CD14-positive monocyte (primary cell): ENCODE measurements around the gene RELT. TPM values are rescaled to one million over a fixed set of nuclear protein-coding genes. Genes with fewer than 3 reads are reported as not detected.
A peak's percentile ranks its signal among the peaks of the same experiment; 100 is the strongest.

Experiments used
- DNase-seq, 3 donors: peaks; one replicate each; pipeline ENCODE4 v3.0.0-alpha.2; 2011 to 2022
- H2AFZ ChIP-seq: 2 replicates; pipeline ENCODE4 v1.6.0; 2012; ENCODE audit warnings: mild to moderate bottlenecking, low read depth, low read length, inconsistent platforms; ENCODE audit not compliant: insufficient read depth, poor library complexity, severe bottlenecking
- H3K27ac ChIP-seq, 2 donors: 1 replicate in 1 of 2; 2 replicates in 1 of 2; pipeline ENCODE4 v1.5.1; 2012 to 2013; ENCODE audit warnings: low read length in 2 of 2, control low read depth in 1 of 2, inconsistent platforms in 1 of 2, low read depth in 1 of 2, mild to moderate bottlenecking in 1 of 2
- H3K27me3 ChIP-seq, 2 donors: one replicate each; pipeline versions ENCODE4 v1.6.0 to v1.6.1; 2011 to 2013; ENCODE audit warnings: low read length in 2 of 2; ENCODE audit not compliant: control insufficient read depth in 2 of 2, insufficient read depth in 2 of 2
- H3K36me3 ChIP-seq, 2 donors: replicated peaks in 1 of 2; 1 replicate in 1 of 2; 2 replicates in 1 of 2; pipeline versions ENCODE4 v1.5.1 to v1.6.1; 2012 to 2013; ENCODE audit warnings: low read length in 2 of 2, control low read depth in 1 of 2, inconsistent platforms in 1 of 2, mild to moderate bottlenecking in 1 of 2; ENCODE audit not compliant: insufficient read depth in 2 of 2, control insufficient read depth in 1 of 2
- H3K4me1 ChIP-seq, 2 donors: 1 replicate in 1 of 2; 2 replicates in 1 of 2; pipeline versions ENCODE4 v1.5.1 to v1.6.1; 2012 to 2013; ENCODE audit warnings: low read length in 2 of 2, control low read depth in 1 of 2, inconsistent platforms in 1 of 2, mild to moderate bottlenecking in 1 of 2, moderate library complexity in 1 of 2; ENCODE audit not compliant: insufficient read depth in 2 of 2, control insufficient read depth in 1 of 2
- H3K4me2 ChIP-seq: replicated peaks from 2 replicates; pipeline ENCODE3; 2012; ENCODE audit warnings: low read length, moderate library complexity, mild to moderate bottlenecking; ENCODE audit not compliant: poor library complexity, severe bottlenecking; ENCODE audit errors: extremely low read depth
- H3K4me3 ChIP-seq, 3 experiments: fragments of 200-600 bp in 1 of 3; sonication (generic) in 1 of 3; replicated peaks in 1 of 3; 1 replicate in 2 of 3; 2 replicates in 1 of 3; pipeline ENCODE4 v1.5.1; 2011 to 2013; ENCODE audit warnings: low read length in 3 of 3, mild to moderate bottlenecking in 3 of 3, control low read depth in 2 of 3, low read depth in 2 of 3, inconsistent platforms in 1 of 3, moderate library complexity in 1 of 3
- H3K79me2 ChIP-seq: 2 replicates; pipeline ENCODE4 v1.6.0; 2012; ENCODE audit warnings: mild to moderate bottlenecking, control low read depth, inconsistent platforms, low read length, moderate library complexity; ENCODE audit not compliant: insufficient read depth
- H3K9ac ChIP-seq: 2 replicates; pipeline ENCODE4 v1.6.0; 2017; ENCODE audit warnings: low read length, mild to moderate bottlenecking; ENCODE audit not compliant: insufficient read depth, poor library complexity, severe bottlenecking
- H3K9me3 ChIP-seq, 2 donors: replicated peaks in 1 of 2; 1 replicate in 1 of 2; 2 replicates in 1 of 2; pipeline versions ENCODE4 v1.5.1 to v1.6.1; 2012 to 2013; ENCODE audit warnings: low read length in 2 of 2, control low read depth in 1 of 2; ENCODE audit not compliant: control insufficient read depth in 1 of 2, insufficient read depth in 1 of 2
- H4K20me1 ChIP-seq: 2 replicates; pipeline ENCODE4 v1.6.0; 2012; ENCODE audit warnings: mild to moderate bottlenecking, low read length, control low read depth, moderate library complexity; ENCODE audit not compliant: insufficient read depth
- H3K27ac Mint-ChIP-seq, 7 donors: one replicate each; pipeline ENCODE4 v1.8.0; 2020; ENCODE audit warnings: mild to moderate bottlenecking in 7 of 7, mixed read lengths in 7 of 7, moderate library complexity in 6 of 7, inconsistent platforms in 2 of 7
- H3K27me3 Mint-ChIP-seq, 3 donors: one replicate each; pipeline ENCODE4 v1.8.0; 2021 to 2022; ENCODE audit warnings: low read depth in 3 of 3, mild to moderate bottlenecking in 3 of 3, mixed read lengths in 3 of 3, moderate library complexity in 3 of 3, inconsistent platforms in 1 of 3
- H3K36me3 Mint-ChIP-seq, 2 donors: one replicate each; pipeline ENCODE4 v1.8.0; 2020; ENCODE audit warnings: mixed read lengths in 2 of 2, inconsistent platforms in 1 of 2, mild to moderate bottlenecking in 1 of 2
- H3K4me1 Mint-ChIP-seq: one replicate; pipeline ENCODE4 v1.8.0; 2020; ENCODE audit warnings: mild to moderate bottlenecking, mixed read lengths
- H3K4me3 Mint-ChIP-seq, 2 donors: one replicate each; pipeline ENCODE4 v1.8.0; 2020; ENCODE audit warnings: mild to moderate bottlenecking in 2 of 2, mixed read lengths in 2 of 2, moderate library complexity in 1 of 2
- H3K9me3 Mint-ChIP-seq, 7 donors: one replicate each; pipeline ENCODE4 v1.8.0; 2020 to 2022; ENCODE audit warnings: mixed read lengths in 7 of 7, mild to moderate bottlenecking in 6 of 7, moderate library complexity in 6 of 7, inconsistent platforms in 2 of 7
- WGBS: methylation state at CpG from one replicate; pipeline ENCODE4 v1.1.5; 2013; ENCODE audit warnings: missing lambda C conversion rate; ENCODE audit not compliant: insufficient coverage; 5-methylcytosine and 5-hydroxymethylcytosine counted together
- intact Hi-C, 2 donors: fragments of 100-400 bp; cut with micrococcal nuclease; formaldehyde crosslinking; loops; one replicate each; pipeline versions ENCODE4 v1.15.0 to v1.15.1; 2023
- polyA plus RNA-seq, 3 donors: library from polyadenylated mRNA; depleted of rRNA in 1 of 3; unstranded in 2 of 3; stranded (reverse) in 1 of 3; fragments of 300-500 nt in 2 of 3; fragments of >200 nt in 1 of 3; fragmentation: Illumina TruSeq in 2 of 3; gene quantifications; 1 replicate in 2 of 3; 2 replicates in 1 of 3; pipeline ENCODE4 v1.2.3, GENCODE V29; 2012 to 2021
- TF ChIP-seq, protein P1 (sequence below): fragments of 200-600 bp; IDR thresholded peaks from one replicate; pipeline ENCODE4 v1.8.0; 2022; ENCODE audit warnings: antibody characterized with exemption, mild to moderate bottlenecking

Gene RELT
- polyA plus RNA-seq, 3 donors, result 16.4 to 265 (median 27.3) TPM

DNA sequence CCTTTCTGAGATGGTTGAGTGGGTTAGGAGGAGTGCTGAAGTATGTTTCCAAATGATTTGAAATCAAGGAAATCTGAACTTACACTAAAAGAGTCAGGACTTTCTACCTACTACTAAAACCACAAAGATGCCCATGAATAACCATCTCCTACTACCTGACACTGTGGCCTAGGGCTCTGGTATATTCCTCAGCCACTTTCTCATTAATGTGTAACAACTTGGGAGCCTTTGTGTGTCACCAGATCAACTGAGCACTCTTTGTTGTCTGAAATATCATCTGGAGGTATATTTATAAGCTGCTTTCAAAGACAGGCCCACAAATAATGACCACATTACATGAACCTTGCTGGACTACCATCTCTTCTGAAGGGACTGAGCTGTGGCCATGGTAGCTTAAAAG, 43.9 kb downstream of the RELT start:
- Histone ChIP-seq H3K4me2 (no peak overlapping the region), H3K27me3 (no peaks in the 10 kb centered on the region), H3K4me3 (no peak overlapping the region), H3K36me3 (peaks cover 24 to 66% of the 10 kb centered on the region in 2 donors), H3K9me3 (peaks cover 0 to 2% of the 10 kb centered on the region in 2 donors), H3K9ac (no peak overlapping the region), H3K27ac (no peak overlapping the region), H3K79me2 (peaks cover 17% of the 10 kb centered on the region), H3K4me1 (peaks cover 38 to 44% of the 10 kb centered on the region in 2 donors), H4K20me1 (peaks cover 76% of the 10 kb centered on the region), H2AFZ (no peak overlapping the region)
- DNase-seq, result no peak
- Mint-ChIP-seq H3K4me3 (no peak overlapping the region), H3K36me3 (peaks cover 50 to 65% of the 10 kb centered on the region in 2 donors), H3K27me3 (no peaks in the 10 kb centered on the region), H3K27ac (peak overlapping the region in 2 of 7 donors; percentile 28 to 32), H3K9me3 (peaks cover 0 to 5% (median 3%) of the 10 kb centered on the region in 7 donors), H3K4me1 (peaks cover 66% of the 10 kb centered on the region)
- TF ChIP-seq, protein P1, sequence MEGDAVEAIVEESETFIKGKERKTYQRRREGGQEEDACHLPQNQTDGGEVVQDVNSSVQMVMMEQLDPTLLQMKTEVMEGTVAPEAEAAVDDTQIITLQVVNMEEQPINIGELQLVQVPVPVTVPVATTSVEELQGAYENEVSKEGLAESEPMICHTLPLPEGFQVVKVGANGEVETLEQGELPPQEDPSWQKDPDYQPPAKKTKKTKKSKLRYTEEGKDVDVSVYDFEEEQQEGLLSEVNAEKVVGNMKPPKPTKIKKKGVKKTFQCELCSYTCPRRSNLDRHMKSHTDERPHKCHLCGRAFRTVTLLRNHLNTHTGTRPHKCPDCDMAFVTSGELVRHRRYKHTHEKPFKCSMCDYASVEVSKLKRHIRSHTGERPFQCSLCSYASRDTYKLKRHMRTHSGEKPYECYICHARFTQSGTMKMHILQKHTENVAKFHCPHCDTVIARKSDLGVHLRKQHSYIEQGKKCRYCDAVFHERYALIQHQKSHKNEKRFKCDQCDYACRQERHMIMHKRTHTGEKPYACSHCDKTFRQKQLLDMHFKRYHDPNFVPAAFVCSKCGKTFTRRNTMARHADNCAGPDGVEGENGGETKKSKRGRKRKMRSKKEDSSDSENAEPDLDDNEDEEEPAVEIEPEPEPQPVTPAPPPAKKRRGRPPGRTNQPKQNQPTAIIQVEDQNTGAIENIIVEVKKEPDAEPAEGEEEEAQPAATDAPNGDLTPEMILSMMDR, result no peak
- intact Hi-C loops, result loop anchor here (5.0 to 10.0 kb wide), 3 partner anchors 52 to 175 kb away; partner anchors contain the start of gene FAM168A (in 1 of the 2)

DNA sequence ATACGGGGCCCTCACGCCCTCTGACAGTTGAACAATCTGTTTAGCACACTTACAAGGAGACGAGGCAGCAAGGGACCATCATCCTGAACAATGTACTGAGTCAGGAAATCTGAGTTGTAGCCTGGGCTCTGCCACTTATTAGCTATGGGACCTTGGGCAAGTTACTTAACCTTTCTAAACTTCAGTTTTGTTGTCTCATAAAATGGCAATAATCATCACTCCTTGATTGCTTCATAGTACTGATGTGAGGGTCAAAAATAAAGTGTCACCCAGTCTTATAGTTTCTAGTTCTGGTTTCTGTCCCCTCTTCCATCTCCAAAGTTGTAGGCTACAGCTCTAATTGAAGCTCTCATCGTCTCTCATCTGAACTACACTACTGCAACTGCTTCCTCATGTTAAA, 46.7 kb downstream of the RELT start:
- H3K9me3 Mint-ChIP-seq, result peaks cover 0 to 5% (median 3%) of the 10 kb centered on the region in 7 donors
- no peak overlapping the region for H3K4me3 Mint-ChIP-seq
- Histone ChIP-seq H3K4me3 (no peak overlapping the region), H4K20me1 (peaks cover 50% of the 10 kb centered on the region), H3K79me2 (peaks cover 11% of the 10 kb centered on the region), H3K9me3 (peaks cover 0 to 2% of the 10 kb centered on the region in 2 donors), H2AFZ (no peak overlapping the region), H3K4me1 (peaks cover 46 to 51% of the 10 kb centered on the region in 2 donors), H3K4me2 (no peak overlapping the region), H3K9ac (no peak overlapping the region), H3K36me3 (peaks cover 21 to 40% of the 10 kb centered on the region in 2 donors), H3K27ac (peak overlapping the region in 1 of 2 donors; percentile 75), H3K27me3 (no peaks in the 10 kb centered on the region)
- DNase-seq, result no peak
- intact Hi-C loops, result loop anchor here (5.0 to 10.0 kb wide), 3 partner anchors 49 to 172 kb away; partner anchors contain the start of gene FAM168A (in 1 of the 2)
- H3K4me1 Mint-ChIP-seq, result peaks cover 72% of the 10 kb centered on the region
- H3K36me3 Mint-ChIP-seq, result peaks cover 34 to 42% of the 10 kb centered on the region in 2 donors
- TF ChIP-seq, protein P1, result no peak
- peak overlapping the region in 2 of 7 donors; percentile 6 to 14 for H3K27ac Mint-ChIP-seq
- no peaks in the 10 kb centered on the region for H3K27me3 Mint-ChIP-seq
- WGBS, result 60% methylated on average over 4 of the region's 4 CpGs
